ENCODE results near the gene NPC1L1. TPM values are rescaled to one million over a fixed set of nuclear protein-coding genes. Genes with fewer than 3 reads are reported as not detected.

Gene NPC1L1
- total and polyA plus RNA-seq, 10 of the 15 experiments (the other 5 are each of a cell fraction or from before 2014, with no cell fraction given) = 0.01 to 0.90 TPM; not detected in 8

DNA sequence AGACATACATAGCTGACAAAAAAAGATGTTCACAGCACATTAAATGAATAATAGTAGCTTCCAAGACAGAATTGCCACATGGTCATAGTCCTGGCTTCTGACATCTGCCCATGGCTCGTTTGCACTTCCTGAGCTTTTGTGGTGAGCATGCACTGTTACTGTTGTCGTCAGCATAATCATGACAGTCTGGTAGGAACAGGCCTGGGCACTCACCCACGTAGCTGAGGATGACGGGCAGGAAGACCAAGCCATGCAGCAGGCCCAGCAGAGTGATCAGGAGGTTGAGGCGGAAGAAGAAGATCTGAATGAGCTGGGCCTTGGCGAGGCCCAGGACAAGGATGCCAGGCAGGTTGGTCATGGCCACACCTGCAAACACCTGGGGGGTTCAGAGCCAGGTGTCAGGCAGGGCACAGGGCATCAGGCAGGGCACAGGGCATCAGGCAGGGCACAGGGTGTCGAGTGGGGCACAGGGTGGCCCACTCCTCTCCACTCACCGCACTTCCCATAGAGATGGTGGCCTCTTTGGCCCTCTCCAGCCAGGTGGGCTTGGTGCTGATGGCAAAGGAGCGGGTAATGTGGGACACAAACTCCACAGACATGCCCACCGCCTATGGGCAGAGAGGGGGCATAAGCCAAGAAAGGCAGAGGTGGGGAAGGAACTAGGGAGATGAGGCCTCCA lies 25.4 kb downstream of the NPC1L1 start:
- Histone ChIP-seq H2AFZ (ENCODE audit: control insufficient read depth, low read depth, low read length) (no peak overlapping the region), H3K27ac (ENCODE audit: control insufficient read depth, insufficient read depth) (no peak overlapping the region), H4K20me1 (ENCODE audit: control insufficient read depth, insufficient read depth) (no peaks in the 10 kb centered on the region), H3K9me3 (replicated peaks; ENCODE audit: control insufficient read depth, insufficient read depth, low read length) (no peaks in the 10 kb centered on the region), H3K36me3 (ENCODE audit: control insufficient read depth in 2 of 2, insufficient read depth in 2 of 2, low read length in 1 of 2) (no peaks in the 10 kb centered on the region), H3K79me2 (ENCODE audit: control insufficient read depth, insufficient read depth, low read length) (no peaks in the 10 kb centered on the region), H3K4me1 (ENCODE audit: control insufficient read depth, insufficient read depth, low read length) (no peaks in the 10 kb centered on the region), H3K4me2 (ENCODE audit: control insufficient read depth, insufficient read depth) (no peak overlapping the region), H3K4me3 (no peak overlapping the region), H3K27me3 (replicated peaks in 1 of 2; ENCODE audit: control insufficient read depth in 2 of 2, insufficient read depth in 2 of 2, low read length in 1 of 2) (no peaks in the 10 kb centered on the region), H3K9ac (ENCODE audit: control insufficient read depth, insufficient read depth, low read length) (no peak overlapping the region)
- WGBS (ENCODE audit: insufficient coverage, insufficient replicate concordance, low lambda C conversion rate, missing lambda C conversion rate) = 32% methylated on average over 10 of the region's 10 CpGs
- in situ Hi-C loops (cut with MboI) (no loop called here), intact Hi-C loops (cut with micrococcal nuclease; ENCODE audit: unreplicated experiment) (no loop called here)
- DNase-seq (ENCODE audit: low read depth, low spot score) = no peak
- TF ChIP-seq SREBF2 (IDR thresholded peaks at IDR 0.05; ENCODE audit: low read length) = no peak
- no peak for TF ChIP-seq BACH1 (IDR thresholded peaks at IDR 0.05; ENCODE audit: borderline replicate concordance)
- no peak for TF ChIP-seq SPI1 (IDR thresholded peaks at IDR 0.05; ENCODE audit: borderline replicate concordance, insufficient read depth, low read depth, low read length)
- no peak for TF ChIP-seq ZNF274 (IDR thresholded peaks at IDR 0.05; ENCODE audit: insufficient read depth, insufficient read length)
- no peak for TF ChIP-seq POLR2A (IDR thresholded peaks at IDR 0.05; ENCODE audit: low read depth, low read length)
- TF ChIP-seq, protein P1, sequence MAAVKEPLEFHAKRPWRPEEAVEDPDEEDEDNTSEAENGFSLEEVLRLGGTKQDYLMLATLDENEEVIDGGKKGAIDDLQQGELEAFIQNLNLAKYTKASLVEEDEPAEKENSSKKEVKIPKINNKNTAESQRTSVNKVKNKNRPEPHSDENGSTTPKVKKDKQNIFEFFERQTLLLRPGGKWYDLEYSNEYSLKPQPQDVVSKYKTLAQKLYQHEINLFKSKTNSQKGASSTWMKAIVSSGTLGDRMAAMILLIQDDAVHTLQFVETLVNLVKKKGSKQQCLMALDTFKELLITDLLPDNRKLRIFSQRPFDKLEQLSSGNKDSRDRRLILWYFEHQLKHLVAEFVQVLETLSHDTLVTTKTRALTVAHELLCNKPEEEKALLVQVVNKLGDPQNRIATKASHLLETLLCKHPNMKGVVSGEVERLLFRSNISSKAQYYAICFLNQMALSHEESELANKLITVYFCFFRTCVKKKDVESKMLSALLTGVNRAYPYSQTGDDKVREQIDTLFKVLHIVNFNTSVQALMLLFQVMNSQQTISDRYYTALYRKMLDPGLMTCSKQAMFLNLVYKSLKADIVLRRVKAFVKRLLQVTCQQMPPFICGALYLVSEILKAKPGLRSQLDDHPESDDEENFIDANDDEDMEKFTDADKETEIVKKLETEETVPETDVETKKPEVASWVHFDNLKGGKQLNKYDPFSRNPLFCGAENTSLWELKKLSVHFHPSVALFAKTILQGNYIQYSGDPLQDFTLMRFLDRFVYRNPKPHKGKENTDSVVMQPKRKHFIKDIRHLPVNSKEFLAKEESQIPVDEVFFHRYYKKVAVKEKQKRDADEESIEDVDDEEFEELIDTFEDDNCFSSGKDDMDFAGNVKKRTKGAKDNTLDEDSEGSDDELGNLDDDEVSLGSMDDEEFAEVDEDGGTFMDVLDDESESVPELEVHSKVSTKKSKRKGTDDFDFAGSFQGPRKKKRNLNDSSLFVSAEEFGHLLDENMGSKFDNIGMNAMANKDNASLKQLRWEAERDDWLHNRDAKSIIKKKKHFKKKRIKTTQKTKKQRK (IDR thresholded peaks at IDR 0.05; ENCODE audit: low read depth, low read length) = no peak
- TF ChIP-seq KLF5 (IDR thresholded peaks at IDR 0.05; ENCODE audit: partially characterized antibody) = no peak
- TF ChIP-seq, protein P2, sequence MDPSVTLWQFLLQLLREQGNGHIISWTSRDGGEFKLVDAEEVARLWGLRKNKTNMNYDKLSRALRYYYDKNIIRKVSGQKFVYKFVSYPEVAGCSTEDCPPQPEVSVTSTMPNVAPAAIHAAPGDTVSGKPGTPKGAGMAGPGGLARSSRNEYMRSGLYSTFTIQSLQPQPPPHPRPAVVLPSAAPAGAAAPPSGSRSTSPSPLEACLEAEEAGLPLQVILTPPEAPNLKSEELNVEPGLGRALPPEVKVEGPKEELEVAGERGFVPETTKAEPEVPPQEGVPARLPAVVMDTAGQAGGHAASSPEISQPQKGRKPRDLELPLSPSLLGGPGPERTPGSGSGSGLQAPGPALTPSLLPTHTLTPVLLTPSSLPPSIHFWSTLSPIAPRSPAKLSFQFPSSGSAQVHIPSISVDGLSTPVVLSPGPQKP (IDR thresholded peaks at IDR 0.05; ENCODE audit: low read depth, low read length) = no peak
- TF ChIP-seq WRNIP1 (IDR thresholded peaks at IDR 0.05; ENCODE audit: borderline replicate concordance, low read depth, low read length) = no peak
- TF ChIP-seq, protein P3, sequence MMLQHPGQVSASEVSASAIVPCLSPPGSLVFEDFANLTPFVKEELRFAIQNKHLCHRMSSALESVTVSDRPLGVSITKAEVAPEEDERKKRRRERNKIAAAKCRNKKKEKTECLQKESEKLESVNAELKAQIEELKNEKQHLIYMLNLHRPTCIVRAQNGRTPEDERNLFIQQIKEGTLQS (IDR thresholded peaks at IDR 0.05; ENCODE audit: borderline replicate concordance, extremely low read depth, low read depth, low read length) = no peak
- no peak for TF ChIP-seq BMI1 (IDR thresholded peaks at IDR 0.05; ENCODE audit: borderline replicate concordance)
- no peak for TF ChIP-seq JUNB (IDR thresholded peaks at IDR 0.05)
- TF ChIP-seq TCF3 (IDR thresholded peaks at IDR 0.05; ENCODE audit: borderline replicate concordance, insufficient read depth, low read depth, low read length) = no peak
- TF ChIP-seq, protein P4, sequence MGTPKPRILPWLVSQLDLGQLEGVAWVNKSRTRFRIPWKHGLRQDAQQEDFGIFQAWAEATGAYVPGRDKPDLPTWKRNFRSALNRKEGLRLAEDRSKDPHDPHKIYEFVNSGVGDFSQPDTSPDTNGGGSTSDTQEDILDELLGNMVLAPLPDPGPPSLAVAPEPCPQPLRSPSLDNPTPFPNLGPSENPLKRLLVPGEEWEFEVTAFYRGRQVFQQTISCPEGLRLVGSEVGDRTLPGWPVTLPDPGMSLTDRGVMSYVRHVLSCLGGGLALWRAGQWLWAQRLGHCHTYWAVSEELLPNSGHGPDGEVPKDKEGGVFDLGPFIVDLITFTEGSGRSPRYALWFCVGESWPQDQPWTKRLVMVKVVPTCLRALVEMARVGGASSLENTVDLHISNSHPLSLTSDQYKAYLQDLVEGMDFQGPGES (IDR thresholded peaks at IDR 0.05) = no peak
- BruUV-seq (replicated peaks) = no TSS peak
- CTCF ChIA-PET = interaction anchor here (2.1 kb wide), 1 partner anchor 19 kb away, joined by 8 read pairs; no protein-coding TSS in a partner anchor
- RAD21 ChIA-PET (ENCODE audit: unreplicated experiment) = no interaction called here
- POLR2A ChIA-PET = no interaction called here
- no peak for FAIRE-seq
- no peak for ATAC-seq
- SMC1A ChIA-PET (ENCODE audit: uncharacterized antibody, unreplicated experiment) = no interaction called here
